Caco-2 (cell line): ENCODE data around the gene GULP1. TPM values are rescaled to one million over a fixed set of nuclear protein-coding genes. Genes with fewer than 3 reads are reported as not detected.
A peak's percentile ranks its signal among the peaks of the same experiment; 100 is the strongest.

Experiments used
- BruUV-seq: library from RNA; stranded (reverse); fragments of 400-500 nt; replicated peaks from 2 replicates; lab custom pipeline; 2021; lab: Mats Ljungman, UMichigan
- CTCF ChIA-PET: fragments of 300-600 bp; sonication (Branson Sonifier 250); formaldehyde crosslinking; loops from one replicate; lab custom pipeline; 2022; ENCODE audit warnings: antibody characterized with exemption; lab: Charles Lee
- POLR2A ChIA-PET: fragments of 300-600 bp; sonication (Branson Sonifier 250); formaldehyde crosslinking; loops from one replicate; lab custom pipeline; 2022; ENCODE audit warnings: antibody characterized with exemption; lab: Charles Lee
- DNase-seq, 2 experiments: peaks; one replicate each; pipeline versions ENCODE4 v3.0.0 to v3.0.0-alpha.2; 2020 to 2022
- H3K27me3 ChIP-seq: replicated peaks from 2 replicates; pipeline ENCODE4 v1.6.0; 2011; ENCODE audit warnings: low read length; ENCODE audit not compliant: control insufficient read depth, insufficient read depth
- H3K36me3 ChIP-seq: 2 replicates; pipeline ENCODE4 v1.5.1; 2011; ENCODE audit warnings: low read length; ENCODE audit not compliant: control insufficient read depth, insufficient read depth
- H3K4me1 ChIP-seq: fragments of 250-450 bp; sonication (Bioruptor Pico); 2 replicates; pipeline ENCODE4 v1.5.1; 2020; ENCODE audit warnings: mild to moderate bottlenecking
- H3K4me3 ChIP-seq: 2 replicates; pipeline ENCODE4 v1.5.1; 2011; ENCODE audit warnings: low read depth, mild to moderate bottlenecking, control low read depth, low read length
- H3K9me3 ChIP-seq: fragments of 250-450 bp; sonication (Bioruptor Pico); 2 replicates; pipeline ENCODE4 v1.5.1; 2020; ENCODE audit warnings: mild to moderate bottlenecking, moderate library complexity
- H3K27ac Mint-ChIP-seq: one replicate; pipeline ENCODE4 v1.8.0; 2022; ENCODE audit warnings: mixed read lengths; ENCODE audit not compliant: unreplicated experiment
- H3K27me3 Mint-ChIP-seq: one replicate; pipeline ENCODE4 v1.8.0; 2022; ENCODE audit warnings: mixed read lengths; ENCODE audit not compliant: insufficient read depth, unreplicated experiment
- H3K36me3 Mint-ChIP-seq: one replicate; pipeline ENCODE4 v1.8.0; 2022; ENCODE audit warnings: mild to moderate bottlenecking, mixed read lengths; ENCODE audit not compliant: insufficient read depth, unreplicated experiment
- H3K4me1 Mint-ChIP-seq: one replicate; pipeline ENCODE4 v1.8.0; 2022; ENCODE audit warnings: low read depth, mixed read lengths; ENCODE audit not compliant: unreplicated experiment
- H3K4me3 Mint-ChIP-seq: one replicate; pipeline ENCODE4 v1.8.0; 2022; ENCODE audit warnings: mild to moderate bottlenecking, moderate library complexity, mixed read lengths; ENCODE audit not compliant: unreplicated experiment
- H3K9me3 Mint-ChIP-seq: one replicate; pipeline ENCODE4 v1.8.0; 2022; ENCODE audit warnings: mixed read lengths; ENCODE audit not compliant: unreplicated experiment
- intact Hi-C: fragments of 100-400 bp; cut with micrococcal nuclease; formaldehyde crosslinking; loops from one replicate; pipeline ENCODE4 v1.10.0; 2022; ENCODE audit not compliant: unreplicated experiment
- total RNA-seq: library from RNA; stranded (reverse); gene quantifications from 2 replicates; pipeline ENCODE4 v1.2.3, GENCODE V29; 2022
- TF ChIP-seq, protein P1 (sequence below), 2 experiments: fragments of 200-600 bp in 1 of 2; IDR thresholded peaks; 1 replicate in 1 of 2; 2 replicates in 1 of 2; pipeline versions ENCODE4 v1.5.1 to v1.8.0; 2011 to 2022; ENCODE audit warnings: antibody characterized with exemption in 1 of 2, control low read depth in 1 of 2, inconsistent platforms in 1 of 2, low read depth in 1 of 2, low read length in 1 of 2, mild to moderate bottlenecking in 1 of 2, moderate library complexity in 1 of 2; ENCODE audit not compliant: insufficient read depth in 1 of 2, severe bottlenecking in 1 of 2, unreplicated experiment in 1 of 2

The GULP1 gene
- total RNA-seq, 1 experiment from 2014 or later, result 32.4 TPM

DNA sequence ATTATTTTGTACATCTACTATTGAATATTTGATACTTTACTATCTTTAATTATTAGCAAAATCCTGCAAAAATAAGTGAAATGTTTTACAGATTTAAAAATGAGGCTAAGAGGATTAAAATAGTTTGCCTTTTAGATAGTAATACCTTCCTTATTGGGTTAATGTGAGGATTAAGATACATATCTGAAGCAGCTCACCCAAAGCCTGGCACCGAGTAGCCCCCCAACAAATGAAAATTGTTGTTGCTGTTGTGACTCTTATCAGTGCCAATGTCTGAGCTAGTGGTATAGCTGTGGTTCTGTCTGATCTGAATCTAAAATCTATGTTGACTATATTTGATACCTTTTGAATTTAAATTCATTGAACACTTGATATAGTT lies 34.6 kb downstream of the GULP1 start:
- no peak overlapping the region for H3K4me3 Mint-ChIP-seq
- intact Hi-C loops, result loop anchor here (2.0 kb wide), 1 partner anchor 33 kb away; no protein-coding TSS in a partner anchor
- H3K4me1 ChIP-seq, result peaks cover 8% of the 10 kb centered on the region; the same call in 1 of the 2 replicates
- no peak overlapping the region for H3K27ac Mint-ChIP-seq
- DNase-seq, result no peak
- POLR2A ChIA-PET, result no interaction called here
- H3K9me3 ChIP-seq, result no peaks in the 10 kb centered on the region
- H3K36me3 ChIP-seq, result no peaks in the 10 kb centered on the region
- no peaks in the 10 kb centered on the region for H3K36me3 Mint-ChIP-seq
- CTCF ChIA-PET, result no interaction called here
- peaks cover 18% of the 10 kb centered on the region for H3K4me1 Mint-ChIP-seq
- no peaks in the 10 kb centered on the region for H3K27me3 ChIP-seq
- no peaks in the 10 kb centered on the region for H3K9me3 Mint-ChIP-seq
- no peak overlapping the region for H3K4me3 ChIP-seq
- H3K27me3 Mint-ChIP-seq, result no peaks in the 10 kb centered on the region
- TF ChIP-seq, protein P1, sequence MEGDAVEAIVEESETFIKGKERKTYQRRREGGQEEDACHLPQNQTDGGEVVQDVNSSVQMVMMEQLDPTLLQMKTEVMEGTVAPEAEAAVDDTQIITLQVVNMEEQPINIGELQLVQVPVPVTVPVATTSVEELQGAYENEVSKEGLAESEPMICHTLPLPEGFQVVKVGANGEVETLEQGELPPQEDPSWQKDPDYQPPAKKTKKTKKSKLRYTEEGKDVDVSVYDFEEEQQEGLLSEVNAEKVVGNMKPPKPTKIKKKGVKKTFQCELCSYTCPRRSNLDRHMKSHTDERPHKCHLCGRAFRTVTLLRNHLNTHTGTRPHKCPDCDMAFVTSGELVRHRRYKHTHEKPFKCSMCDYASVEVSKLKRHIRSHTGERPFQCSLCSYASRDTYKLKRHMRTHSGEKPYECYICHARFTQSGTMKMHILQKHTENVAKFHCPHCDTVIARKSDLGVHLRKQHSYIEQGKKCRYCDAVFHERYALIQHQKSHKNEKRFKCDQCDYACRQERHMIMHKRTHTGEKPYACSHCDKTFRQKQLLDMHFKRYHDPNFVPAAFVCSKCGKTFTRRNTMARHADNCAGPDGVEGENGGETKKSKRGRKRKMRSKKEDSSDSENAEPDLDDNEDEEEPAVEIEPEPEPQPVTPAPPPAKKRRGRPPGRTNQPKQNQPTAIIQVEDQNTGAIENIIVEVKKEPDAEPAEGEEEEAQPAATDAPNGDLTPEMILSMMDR (IDR thresholded peaks at IDR 0.05; ENCODE audit: insufficient read depth in 1 of 2, low read depth in 1 of 2, low read length in 1 of 2, severe bottlenecking in 1 of 2, unreplicated experiment in 1 of 2), result no peak
- BruUV-seq, result no TSS peak

DNA sequence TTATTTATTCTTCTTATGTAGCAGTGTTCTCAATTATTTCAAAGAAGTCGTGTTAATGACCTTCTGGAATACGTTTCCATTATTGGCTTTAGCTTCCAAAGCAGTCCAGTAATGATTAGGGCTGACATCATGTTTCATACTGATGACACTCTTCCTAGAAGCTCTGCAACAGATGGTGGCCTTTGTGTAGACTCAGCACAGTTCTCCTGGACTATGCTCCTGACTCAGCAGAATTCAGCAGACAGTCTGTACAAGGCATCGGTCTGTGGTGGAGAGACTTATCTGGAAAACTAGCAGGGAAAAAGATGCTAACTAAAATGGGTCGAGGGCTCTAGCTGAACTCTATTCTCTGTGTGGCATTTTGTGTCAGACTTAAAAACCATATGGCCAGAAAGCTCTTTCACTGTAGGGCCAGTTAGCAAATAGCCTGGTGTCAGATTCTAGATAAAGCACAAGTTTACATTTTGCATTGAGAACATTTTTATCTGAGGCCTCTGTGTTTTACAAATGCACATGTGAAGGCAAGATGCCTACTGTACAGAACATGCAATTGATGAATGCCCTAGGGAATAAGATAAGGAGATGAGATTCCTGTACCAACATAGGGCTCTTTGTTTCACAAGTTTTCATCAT lies 35.1 kb downstream of the GULP1 start:
- Mint-ChIP-seq H3K4me1 (peaks cover 18% of the 10 kb centered on the region), H3K27ac (no peak overlapping the region), H3K4me3 (no peak overlapping the region), H3K36me3 (no peaks in the 10 kb centered on the region), H3K27me3 (no peaks in the 10 kb centered on the region), H3K9me3 (no peaks in the 10 kb centered on the region)
- no peaks in the 10 kb centered on the region for H3K27me3 ChIP-seq
- H3K36me3 ChIP-seq, result no peaks in the 10 kb centered on the region
- intact Hi-C loops, result loop anchor here (2.0 kb wide), 1 partner anchor 34 kb away; no protein-coding TSS in a partner anchor
- H3K4me3 ChIP-seq, result no peak overlapping the region
- CTCF ChIA-PET, result no interaction called here
- peaks cover 8% of the 10 kb centered on the region; the same call in 1 of the 2 replicates for H3K4me1 ChIP-seq
- peak in 1 of 2 experiments; percentile 38 for DNase-seq
- POLR2A ChIA-PET, result no interaction called here
- no TSS peak for BruUV-seq
- no peaks in the 10 kb centered on the region for H3K9me3 ChIP-seq
- TF ChIP-seq, protein P1 (IDR thresholded peaks at IDR 0.05; ENCODE audit: insufficient read depth in 1 of 2, low read depth in 1 of 2, low read length in 1 of 2, severe bottlenecking in 1 of 2, unreplicated experiment in 1 of 2), result no peak

DNA sequence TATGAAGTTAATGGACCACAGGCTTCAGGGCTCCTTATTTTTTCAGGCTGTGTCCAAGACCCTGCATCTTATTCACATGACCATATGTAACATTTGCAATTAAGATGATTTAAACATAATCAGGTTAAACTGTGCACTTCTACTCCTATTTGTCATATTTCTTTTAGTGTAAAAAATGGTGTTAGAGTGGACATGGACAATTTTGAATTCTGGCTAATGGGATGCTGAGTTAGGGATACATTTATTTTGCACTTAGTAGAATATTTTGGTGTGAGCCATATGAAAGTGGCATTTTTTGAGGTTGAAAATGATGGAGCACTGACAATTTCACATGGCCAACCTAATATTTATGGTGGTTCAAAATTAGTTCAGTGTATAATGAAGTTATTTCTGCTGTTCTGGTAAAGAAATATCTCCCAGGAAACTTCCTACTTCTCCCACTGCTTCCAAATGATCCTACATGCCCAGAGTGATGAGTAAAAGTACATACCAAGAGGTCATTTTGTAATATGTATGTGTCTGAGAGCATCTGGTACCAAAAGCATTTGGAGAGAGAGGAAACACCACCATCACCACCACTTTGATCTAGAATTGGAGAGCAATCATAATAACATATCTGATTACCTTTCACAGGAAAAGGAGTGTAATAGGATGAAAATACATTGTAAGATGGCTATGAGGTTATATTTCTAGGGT lies 36.0 kb downstream of the GULP1 start:
- DNase-seq, result no peak
- BruUV-seq, result no TSS peak
- no peaks in the 10 kb centered on the region for H3K36me3 ChIP-seq
- peaks cover 8% of the 10 kb centered on the region; the same call in 1 of the 2 replicates for H3K4me1 ChIP-seq
- H3K9me3 ChIP-seq, result no peaks in the 10 kb centered on the region
- intact Hi-C loops, result loop anchor here (2.0 kb wide), 1 partner anchor 35 kb away; no protein-coding TSS in a partner anchor
- Mint-ChIP-seq H3K4me1 (peaks cover 11% of the 10 kb centered on the region), H3K27me3 (no peaks in the 10 kb centered on the region), H3K9me3 (no peaks in the 10 kb centered on the region), H3K27ac (no peak overlapping the region), H3K36me3 (no peaks in the 10 kb centered on the region), H3K4me3 (no peak overlapping the region)
- no peaks in the 10 kb centered on the region for H3K27me3 ChIP-seq
- ChIA-PET POLR2A (no interaction called here), CTCF (no interaction called here)
- no peak overlapping the region for H3K4me3 ChIP-seq
- TF ChIP-seq, protein P1 (IDR thresholded peaks at IDR 0.05; ENCODE audit: insufficient read depth in 1 of 2, low read depth in 1 of 2, low read length in 1 of 2, severe bottlenecking in 1 of 2, unreplicated experiment in 1 of 2), result no peak
